GM21723 (cell line): ENCODE data around the gene ANKRD30B.
"Not testable (repeated sequence)": the region's sequence is repeated elsewhere in the genome, so short reads cannot be mapped to it uniquely, and the experiment has no call there.

Experiments
- ATAC-seq: cut with Tn5 transposase; IDR thresholded peaks from one replicate; pipeline ENCODE4 v1.9.1; 2021; ENCODE audit warnings: mild to moderate bottlenecking, moderate library complexity; ENCODE audit not compliant: unreplicated experiment

The ANKRD30B gene, protein sequence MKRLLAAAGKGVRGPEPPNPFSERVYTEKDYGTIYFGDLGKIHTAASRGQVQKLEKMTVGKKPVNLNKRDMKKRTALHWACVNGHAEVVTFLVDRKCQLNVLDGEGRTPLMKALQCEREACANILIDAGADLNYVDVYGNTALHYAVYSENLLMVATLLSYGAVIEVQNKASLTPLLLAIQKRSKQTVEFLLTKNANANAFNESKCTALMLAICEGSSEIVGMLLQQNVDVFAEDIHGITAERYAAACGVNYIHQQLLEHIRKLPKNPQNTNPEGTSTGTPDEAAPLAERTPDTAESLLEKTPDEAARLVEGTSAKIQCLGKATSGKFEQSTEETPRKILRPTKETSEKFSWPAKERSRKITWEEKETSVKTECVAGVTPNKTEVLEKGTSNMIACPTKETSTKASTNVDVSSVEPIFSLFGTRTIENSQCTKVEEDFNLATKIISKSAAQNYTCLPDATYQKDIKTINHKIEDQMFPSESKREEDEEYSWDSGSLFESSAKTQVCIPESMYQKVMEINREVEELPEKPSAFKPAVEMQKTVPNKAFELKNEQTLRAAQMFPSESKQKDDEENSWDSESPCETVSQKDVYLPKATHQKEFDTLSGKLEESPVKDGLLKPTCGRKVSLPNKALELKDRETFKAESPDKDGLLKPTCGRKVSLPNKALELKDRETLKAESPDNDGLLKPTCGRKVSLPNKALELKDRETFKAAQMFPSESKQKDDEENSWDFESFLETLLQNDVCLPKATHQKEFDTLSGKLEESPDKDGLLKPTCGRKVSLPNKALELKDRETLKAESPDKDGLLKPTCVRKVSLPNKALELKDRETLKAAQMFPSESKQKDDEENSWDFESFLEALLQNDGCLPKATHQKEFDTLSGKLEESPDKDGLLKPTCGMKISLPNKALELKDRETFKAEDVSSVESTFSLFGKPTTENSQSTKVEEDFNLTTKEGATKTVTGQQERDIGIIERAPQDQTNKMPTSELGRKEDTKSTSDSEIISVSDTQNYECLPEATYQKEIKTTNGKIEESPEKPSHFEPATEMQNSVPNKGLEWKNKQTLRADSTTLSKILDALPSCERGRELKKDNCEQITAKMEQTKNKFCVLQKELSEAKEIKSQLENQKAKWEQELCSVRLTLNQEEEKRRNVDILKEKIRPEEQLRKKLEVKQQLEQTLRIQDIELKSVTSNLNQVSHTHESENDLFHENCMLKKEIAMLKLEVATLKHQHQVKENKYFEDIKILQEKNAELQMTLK (N-terminal part only)

DNA sequence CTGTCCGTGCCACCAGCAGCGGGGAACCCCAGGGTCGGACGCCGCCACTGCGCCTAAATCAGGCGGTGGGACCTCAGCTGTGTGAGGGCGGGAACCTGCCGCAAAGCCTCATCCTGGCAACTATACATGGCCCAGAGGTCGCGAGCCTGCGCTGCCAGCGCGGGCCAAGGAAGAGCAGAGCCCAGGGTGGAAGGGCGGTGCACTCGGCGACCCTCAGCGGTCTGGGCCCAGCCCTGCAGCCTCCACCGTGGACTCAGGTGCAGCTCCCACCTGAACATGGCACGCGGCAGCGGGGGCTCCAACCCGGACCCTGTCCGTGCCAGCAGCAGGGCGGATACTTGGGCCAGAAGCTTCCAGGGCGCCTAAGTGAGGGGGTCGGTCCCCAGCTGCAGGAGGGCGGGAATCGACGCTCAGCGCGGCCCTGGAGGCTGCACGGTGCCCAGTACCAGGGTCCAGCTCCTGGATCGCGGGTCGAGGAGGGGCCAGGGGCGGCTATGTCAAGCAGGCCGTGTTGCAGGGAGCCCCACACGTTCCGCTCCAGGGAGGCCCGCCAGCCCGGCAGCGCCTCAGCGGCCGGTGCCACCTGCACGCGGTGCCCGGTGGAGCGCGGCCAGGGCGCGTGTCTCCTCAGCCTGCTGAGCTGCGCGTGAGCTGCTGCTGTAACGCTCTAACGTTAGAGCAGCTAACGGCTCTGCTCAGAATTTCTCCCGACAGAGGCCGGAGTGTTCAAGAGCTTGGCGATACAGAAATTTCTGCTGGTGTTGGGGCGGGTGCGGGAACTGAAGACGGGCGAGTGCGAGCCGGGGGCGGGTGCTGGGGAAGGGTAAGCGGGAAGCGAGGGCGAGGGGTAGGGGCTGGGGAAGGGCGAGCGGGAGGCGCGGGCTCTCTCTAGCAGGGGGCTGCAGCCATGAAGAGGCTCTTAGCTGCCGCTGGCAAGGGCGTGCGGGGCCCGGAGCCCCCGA, at the start of gene ANKRD30B:
ANKRD30B (plus strand) TSS at position 660 of the 962 bp plus-strand sequence; CDS start at position 908, 248 bp downstream.
- ATAC-seq, result no peak

DNA sequence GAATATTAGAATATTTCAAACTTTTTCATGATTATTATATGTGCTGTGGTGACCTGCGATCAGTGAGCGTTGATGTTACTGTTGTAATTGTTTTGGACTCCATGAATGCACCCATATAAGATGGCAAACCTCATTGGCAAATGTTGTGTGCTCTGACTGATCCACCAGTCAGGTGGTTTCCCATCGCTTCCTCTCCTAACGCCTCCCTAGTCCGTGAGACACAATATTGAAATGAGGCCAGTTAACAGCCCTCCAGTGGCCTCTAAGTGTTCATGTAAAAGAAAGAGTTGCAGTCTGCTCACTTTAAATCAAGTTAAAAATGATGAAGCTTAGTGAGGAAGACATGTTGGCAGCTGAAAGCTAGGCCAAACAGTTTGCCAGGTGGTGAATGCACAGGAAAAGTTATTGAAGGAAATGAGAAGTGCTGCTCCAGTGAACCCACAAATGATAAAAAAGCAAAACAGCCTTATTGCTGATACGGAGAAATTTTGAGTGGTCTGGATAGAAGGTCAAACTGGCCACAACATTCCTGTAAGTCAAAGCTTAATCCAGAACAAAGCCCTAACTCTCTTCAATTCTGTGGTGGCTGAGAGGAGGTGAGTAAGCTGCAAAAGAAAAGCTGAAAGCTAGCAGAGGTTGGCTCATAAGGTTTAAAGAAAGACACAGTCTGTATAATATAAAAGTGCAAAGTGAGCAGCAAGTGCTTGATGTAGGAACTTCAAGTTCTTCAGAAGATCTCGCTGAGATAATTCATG, 46.5 kb upstream of the ANKRD30B start:
- not testable (repeated sequence) for ATAC-seq

DNA sequence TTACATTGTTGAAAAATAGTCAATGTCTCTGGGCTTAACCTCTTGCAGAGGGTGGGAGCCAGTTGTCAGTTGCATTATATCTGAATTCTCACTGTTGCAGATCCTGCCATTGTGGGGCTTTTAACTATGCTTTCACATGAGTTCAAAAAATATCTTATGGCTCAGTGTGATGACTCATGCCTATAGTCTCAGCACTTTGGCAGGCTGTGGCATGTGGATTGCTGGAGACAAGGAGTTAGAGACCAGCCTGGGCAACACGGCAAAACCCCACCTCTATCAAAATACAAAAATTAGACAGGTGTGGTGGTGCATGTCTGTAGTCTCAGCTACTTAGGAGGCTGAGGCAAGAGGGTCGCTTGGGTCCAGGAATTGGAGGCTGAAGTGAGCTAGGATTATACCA, 38.2 kb upstream of the ANKRD30B start:
- ATAC-seq, result not testable (repeated sequence)

DNA sequence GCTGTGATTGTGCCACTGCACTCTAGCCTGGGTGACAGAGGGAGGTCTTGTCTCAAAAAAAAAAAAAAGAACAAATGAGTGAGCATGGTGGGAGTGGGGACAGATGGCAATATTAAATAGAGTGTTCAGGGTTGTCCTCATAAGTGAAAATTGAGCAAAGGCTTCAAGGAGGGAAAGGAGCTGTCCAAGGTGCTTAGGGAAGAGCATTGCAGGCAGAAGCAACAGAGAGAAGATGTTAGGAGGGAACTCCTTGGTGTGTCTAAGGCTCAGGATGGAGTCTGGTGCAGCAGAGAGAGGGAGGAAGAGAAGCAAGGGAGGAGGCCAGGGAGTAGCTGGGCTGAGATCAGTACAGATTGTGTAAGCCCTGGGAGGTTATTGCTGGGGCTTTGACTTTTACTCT, 26.4 kb upstream of the ANKRD30B start:
- ATAC-seq, result not testable (repeated sequence)

DNA sequence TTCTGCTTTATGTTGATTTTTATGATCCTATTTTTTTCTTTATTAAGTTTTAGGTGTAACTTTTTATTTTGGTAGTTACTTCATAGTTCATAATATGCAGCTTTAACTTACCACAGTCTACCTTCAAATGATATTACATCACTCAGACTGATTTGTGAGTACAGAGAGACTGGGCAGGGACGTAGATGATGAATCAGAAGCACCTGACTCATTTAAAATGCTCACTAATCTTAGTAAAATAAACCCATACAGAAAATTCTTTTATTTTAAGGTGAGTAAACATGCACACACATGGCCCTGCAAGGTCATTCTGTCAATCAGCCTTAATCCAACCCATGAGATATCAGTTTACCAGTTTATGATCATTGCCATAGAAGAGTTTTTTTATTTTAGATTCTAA, 8.9 kb upstream of the ANKRD30B start:
- ATAC-seq, result not testable (repeated sequence)

DNA sequence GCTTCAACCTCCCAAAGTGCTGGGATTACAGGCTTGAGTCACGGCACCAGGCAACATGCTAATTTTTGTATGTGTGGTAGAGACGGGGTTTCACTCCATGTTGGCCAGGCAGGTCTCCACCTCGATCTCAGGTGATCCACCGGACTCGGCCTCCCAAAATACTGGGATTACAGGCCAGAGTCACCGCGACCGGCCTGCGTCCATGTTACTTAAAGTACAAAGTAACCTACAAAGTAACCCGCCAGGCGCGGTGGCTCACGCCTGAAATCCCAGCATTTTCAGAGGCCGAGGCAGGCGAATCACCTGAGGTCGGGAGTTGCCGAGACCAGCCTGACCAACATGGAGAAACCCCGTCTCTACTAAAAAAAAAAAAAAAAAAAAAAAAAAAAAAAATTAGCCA, 1.1 kb upstream of the ANKRD30B start:
- ATAC-seq, result no peak

DNA sequence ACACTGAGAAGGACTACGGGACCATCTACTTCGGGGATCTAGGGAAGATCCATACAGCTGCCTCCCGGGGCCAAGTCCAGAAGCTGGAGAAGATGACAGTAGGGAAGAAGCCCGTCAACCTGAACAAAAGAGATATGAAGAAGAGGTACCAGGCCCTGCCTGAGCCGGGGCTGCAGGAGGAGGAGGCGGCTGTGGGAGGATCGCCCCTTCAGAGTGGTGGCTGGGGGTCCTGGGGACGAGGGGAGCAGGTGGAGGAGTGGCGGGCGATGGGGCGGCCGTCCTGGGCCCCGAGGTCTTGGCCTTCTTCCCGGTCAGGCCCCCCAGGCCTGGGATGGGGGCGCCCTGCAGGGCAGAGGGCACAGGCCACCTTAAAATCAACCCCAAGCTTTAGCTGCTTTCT, 524 bp downstream of the ANKRD30B start:
- ATAC-seq, result no peak

DNA sequence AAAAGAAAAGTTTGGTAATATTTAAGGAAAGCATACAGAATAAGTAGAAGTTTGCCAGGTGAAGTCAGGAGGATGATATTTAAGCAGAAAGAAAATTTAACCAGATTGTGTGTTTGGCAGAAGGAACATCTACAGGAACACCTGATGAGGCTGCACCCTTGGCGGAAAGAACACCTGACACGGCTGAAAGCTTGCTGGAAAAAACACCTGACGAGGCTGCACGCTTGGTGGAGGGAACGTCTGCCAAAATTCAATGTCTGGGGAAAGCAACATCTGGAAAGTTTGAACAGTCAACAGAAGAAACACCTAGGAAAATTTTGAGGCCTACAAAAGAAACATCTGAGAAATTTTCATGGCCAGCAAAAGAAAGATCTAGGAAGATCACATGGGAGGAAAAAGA, 15.6 kb downstream of the ANKRD30B start:
- ATAC-seq, result not testable (repeated sequence)

DNA sequence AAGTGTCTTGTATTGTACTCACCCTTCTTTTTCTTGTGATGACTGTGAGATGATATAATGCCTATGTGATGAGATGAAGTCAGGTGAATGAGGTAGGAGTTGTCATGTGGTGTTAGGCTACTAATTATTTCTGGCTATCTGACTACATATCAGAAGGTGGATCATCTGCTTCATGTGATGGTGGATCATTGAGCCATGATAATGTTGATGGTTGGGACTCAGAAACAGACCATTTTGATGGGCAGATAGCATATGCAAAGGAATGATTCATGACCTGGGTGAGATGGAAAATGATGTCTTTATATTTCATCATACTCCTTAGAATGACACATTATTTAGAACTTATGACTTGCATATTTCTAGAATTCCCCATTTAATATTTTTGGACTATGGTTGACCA, 19.5 kb downstream of the ANKRD30B start:
- ATAC-seq, result no peak

DNA sequence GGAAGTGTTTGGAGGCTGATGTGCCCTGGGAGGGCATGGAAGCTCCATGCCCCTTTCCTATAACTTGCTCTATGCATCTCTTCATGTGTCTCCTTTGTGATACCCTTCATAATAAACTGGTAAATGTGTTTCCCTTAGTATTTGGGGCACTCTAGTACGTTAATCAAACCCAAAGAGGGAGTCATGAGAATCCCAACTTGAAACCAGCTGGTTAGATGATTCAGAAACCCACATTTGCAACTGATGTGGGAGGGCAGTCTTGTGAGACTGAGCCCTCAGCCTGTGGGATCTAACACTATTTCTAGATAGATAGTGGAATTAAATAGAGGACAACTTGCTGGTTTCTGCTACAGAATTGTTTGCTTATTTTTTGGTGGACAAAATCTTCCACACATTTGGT, 20.3 kb downstream of the ANKRD30B start:
- ATAC-seq, result no peak

DNA sequence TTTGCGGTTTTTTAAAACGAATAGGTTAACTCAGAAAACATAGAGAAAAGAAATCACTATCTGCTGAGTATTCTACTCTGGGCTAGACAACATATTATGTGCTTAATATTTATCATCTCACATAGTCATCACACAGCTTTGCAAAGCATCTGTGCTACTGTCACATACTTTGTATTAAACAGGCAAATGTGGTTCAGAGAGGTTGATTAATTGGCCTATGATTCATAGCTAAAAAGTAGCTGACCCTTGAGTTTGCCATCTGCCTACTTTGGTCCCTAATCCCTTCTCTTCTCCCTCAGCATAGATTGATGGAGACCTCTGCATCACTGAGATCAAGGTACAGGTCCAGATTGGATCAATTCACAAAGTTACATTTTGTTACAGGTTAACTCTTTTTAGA, 21.4 kb downstream of the ANKRD30B start:
- no peak for ATAC-seq

DNA sequence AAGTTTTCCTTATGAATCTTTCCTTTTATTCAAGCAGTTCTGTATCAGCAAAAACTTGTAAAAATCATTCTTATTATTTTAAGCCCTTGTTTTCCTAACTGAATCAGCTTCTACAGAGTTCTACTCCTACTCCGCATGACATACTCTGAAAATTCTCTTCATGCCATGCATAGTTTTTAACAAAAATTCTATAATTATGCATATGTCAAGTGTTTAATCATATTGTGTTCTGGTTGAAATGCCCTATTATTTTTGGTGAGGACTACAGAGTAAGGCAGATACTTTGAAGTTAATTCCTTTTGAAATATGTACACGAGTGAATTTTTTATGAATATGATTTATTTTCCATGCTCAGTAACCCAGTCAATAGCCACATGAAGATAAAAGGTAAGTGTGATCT, 28.8 kb downstream of the ANKRD30B start:
- ATAC-seq, result no peak

DNA sequence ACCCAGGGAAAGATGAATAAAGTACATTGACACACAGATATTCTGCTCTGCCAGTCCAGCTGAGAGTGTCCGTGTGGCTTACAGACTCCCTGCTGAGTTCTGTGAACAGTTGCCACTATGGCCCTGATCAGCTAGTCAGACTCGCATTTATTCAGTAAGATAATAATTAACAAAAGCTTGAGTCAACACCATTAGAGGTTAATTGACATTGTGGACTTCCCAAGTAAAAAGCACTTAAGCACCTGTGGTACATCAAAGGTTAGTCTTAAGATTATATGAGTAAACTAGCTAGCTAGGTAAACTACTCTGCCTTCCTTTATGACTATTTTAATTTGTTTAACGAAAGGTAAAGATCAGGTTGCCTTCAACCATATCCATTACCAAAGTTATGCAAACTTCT, 33.7 kb downstream of the ANKRD30B start:
- ATAC-seq, result no peak

DNA sequence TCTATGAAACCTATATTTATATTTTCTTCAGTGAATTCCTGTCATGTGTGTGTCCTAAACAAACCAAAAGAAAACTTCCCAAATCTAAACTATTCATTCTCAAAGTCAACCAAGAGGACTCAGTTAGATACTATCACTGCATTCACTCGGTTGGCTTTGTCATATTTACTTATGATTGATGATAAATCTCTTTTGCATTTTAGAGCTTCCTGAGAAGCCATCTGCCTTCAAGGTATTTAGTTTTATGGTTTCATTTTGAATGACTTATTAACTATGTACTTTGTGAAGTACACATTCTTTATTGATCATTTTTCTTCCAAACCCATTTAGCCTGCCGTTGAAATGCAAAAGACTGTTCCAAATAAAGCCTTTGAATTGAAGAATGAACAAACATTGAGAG, 36.2 kb downstream of the ANKRD30B start:
- no peak for ATAC-seq

DNA sequence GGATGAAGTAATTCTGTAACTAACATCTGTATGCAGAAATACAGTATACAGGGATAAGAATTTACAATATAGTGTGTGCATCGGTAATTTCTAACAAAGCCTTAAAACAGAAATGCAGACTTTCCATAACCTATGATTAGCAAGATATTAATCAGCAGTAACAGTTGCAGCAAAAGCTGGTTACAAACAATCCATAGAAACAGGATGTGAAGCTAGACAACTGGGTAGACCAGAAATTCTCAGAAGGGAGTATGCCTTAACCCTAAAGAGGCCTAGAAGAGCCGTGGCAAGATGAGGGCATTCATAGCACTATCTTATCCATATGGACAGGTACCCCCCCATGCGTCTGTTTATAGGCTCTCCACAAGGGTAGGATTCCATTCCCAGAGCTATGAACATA, 48.9 kb downstream of the ANKRD30B start:
- not testable (repeated sequence) for ATAC-seq

DNA sequence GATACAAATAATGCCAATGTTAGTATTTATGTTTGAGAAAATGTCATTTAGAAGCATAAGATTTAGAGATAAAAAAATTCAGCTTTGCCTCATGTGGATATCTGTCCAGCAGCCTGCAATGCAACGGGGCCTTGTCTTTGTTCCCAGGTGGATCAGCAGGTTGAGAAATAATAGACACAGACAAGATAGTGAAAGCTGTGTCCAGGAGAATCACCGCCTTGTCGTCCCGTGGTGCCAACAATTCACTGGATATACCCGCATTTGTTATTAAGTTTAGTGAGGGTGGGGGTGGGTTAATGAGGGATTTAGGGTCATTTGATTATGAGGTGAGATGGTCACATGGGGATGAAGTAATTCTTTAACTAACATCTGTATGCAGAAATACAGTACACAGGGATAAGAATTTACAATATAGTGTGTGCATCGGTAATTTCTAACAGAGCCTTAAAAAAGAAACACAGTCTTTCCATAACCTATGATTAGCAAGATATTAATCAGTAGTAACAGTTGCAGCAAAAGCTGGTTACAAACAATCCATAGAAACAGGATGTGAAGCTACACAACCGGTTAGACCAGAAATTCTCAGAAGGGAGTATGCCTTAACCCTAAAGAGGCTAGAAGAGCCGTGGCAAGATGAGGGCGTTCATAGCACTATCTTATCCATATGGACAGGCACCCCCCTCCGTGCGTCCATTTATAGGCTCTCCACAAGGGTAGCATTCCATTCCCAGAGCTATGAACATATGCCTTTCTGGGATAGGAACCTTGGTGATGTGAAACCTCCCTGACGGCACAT, 50.2 kb downstream of the ANKRD30B start:
- ATAC-seq, result not testable (repeated sequence)

DNA sequence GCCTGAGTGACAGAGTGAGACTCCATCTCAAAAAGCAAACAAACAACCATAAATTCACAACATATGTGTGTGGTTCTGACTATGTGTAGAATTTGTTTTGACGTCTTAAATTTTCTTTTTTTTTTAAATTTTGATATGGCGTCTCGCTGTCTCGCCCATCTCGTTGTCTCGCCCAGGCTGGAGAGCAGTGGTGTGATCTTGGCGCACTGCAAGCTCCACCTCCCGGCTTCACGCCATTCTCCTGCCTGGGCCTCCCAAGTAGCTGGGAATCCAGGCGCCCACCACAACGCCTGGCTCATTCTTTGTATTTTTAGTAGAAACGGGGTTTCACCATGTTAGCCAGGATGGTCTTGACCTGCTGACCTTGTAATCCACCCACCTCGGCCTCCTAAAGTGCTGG, 63.1 kb downstream of the ANKRD30B start:
- not testable (repeated sequence) for ATAC-seq

DNA sequence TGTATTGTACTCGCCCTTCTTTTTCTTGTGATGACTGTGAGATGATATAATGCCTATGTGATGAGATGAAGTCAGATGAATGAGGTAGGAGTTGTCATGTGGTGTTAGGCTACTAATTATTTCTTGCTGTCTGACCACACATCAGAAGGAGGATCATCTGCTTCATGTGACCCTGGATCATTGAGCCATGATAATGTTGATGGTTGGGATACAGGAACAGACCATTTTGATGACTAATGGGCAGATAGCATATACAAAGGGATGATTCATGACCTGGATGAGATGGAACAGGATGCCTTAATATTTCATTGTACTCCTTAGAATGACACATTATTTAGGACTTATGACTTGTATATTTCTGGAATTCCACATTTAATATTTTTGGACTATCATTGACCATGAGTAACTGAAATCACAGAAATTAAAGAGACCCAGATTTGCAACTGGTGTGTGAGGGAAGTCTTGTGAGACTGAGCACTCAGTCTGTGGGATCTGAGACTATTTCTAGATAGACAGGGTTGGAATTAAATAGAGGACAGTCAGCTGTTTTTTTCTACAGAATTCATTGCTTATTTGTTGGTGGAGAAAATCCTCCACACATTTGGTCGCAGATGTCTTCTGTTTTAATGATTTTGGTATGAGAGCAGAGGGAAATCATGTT, 79.1 kb downstream of the ANKRD30B start:
- ATAC-seq, result not testable (repeated sequence)
